ENCODE results near the gene MRPS14.
A peak's percentile ranks its signal among the peaks of the same experiment; 100 is the strongest.

Gene MRPS14

DNA sequence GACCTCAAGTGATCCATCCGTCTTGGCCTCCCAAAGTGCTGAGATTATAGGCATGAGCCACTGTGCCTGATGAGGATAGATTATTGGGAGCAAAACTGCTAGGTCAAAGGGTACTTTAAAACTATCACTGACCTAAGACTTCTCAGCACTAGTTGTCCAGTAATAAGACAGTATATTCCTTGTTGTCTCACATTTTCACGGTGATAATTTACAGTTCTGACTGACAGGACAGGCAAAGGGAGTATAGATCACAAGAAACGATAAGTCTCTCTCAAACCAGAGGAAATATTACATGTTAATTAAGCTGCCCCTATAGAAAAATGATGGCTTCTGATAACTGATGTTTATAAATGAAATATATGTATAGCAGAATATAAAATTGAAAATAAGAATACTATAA is 3.7 kb downstream of the MRPS14 start:
- no peak for DNase-seq

DNA sequence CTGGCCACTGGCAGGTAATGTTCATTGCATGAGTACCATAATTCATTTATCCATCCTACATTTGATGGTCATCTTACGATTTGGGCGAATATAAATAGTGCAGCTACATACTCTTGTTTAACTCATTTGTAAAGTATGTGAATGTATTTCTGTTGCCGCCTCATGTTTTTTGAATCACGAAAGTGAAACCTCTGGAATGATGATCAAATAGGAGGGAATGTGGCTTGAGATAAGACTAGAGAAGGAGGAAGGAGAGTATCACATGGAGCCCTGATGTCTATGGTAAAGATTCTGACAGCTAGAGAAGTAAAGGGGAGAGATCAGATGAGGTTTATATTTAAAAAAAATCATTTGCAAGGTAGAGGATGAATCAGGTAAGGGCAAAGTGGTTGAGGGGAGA is 8.0 kb downstream of the MRPS14 start:
- no peak for DNase-seq

DNA sequence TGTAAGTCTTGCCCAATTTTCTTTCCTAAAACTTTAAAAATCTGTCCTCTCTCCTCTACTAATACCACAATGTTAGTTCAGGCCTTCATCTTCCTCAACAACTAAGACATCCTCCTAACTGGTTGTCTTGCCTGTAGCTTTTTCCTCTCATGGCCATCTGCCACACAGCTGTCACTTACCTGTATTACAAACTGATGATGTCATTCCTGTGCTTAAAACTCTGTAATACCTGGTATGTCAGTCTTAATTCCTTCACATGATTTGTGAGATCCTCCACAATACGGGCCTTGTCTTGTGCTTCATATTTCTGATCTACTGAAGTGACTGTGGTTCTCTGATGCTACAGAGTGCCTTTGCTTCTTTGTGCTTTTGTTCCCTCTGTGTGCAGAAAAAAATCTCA is 9.8 kb downstream of the MRPS14 start:
- peak; percentile 52 for DNase-seq

DNA sequence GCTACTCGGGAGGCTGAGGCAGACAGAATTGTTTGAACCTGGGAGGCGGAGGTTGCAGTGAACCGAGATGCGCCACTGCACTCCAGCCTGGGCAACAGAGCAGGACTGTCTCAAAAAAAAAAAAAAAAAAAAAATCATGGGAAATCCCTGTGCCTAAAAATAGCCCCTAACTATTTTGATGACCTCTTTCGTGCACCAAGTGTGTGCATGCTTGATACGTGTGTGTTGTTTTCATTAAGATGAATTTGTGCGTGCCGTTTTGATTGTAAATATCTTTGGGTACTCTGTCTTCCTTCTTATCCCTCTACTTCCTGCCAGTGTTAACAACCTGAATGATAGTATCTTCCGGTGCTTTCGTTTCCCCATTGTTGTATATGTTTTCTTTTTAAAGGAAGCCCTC is 13.7 kb downstream of the MRPS14 start:
- no peak for DNase-seq

DNA sequence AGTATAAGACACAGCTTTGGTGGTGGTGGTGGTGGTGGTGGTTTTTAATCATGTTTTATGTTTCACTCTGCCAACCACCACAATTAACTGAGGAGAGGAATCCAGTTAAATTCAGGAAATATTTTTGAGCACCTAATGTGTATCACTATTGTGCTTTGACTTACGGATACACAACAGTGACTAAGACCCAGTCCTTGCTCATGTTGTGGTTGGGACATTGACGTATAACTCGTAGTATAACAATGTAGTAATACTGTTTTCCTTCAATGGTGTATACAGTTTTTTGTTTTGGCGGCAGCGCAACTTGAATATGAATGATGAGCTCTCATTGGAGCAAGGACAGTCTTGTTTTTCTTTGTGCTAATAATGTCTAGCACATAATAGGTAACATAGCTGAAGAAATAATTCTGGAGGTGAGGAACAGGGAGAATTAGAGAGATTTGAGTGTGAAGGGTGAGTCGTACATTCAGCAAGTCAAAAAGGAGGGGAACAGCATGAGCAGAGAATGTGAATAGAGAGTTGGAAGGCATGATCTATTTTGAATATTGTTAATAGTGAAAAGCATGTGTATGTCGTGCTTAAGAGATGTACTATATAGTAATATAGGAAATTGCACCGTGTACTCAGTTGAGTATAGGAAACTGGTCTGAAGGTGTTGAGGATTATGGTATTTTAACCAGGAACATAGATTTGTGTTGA is 18.0 kb downstream of the MRPS14 start:
- DNase-seq, result no peak

DNA sequence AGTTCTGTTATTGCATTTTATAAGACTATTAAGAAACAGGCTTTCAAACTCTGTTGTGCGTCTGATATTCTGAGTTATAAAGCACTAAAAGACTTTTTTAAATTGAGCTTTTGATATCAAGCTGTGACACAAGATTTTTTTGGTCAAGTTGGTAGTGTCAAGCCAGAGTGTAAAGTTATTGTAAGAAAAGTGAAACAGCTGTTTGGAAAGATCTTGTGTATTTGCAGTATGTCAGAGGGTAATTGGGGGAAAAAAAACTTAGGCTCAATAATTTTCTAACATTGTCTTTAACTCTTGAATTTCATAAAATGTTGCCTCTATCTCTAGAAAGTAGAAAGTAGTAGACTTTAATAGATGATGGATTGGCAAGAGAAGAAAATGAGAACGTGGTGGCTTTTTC is 19.7 kb downstream of the MRPS14 start:
- DNase-seq, result no peak

DNA sequence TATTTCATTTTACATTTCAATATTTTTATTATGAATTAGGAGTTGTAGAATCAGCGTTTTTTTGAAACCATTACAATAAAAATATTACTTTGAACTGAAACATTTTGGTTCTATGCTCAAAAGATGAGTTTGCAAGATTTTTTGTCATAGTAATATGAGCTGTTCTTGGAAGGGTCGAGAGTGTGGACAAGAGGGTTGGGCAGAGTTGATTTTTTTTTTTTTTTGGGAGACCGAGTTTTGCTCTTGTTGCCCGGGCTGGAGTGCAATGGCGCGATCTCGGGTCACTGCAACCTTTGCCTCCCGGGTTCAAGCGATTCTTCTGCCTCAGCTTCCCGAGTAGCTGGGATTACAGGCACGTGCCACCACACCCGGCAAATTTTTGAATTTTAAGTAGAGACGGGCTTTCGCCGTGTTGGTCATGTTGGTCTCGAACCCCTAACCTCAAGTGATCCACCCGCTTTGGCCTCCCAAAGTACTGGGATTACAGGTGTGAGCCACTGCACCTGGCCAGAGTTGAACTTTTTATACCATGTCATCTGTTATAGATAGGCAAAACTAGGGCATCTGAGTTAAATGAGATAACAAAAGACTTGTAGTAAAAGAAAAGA is 20.2 kb downstream of the MRPS14 start:
- no peak for DNase-seq

DNA sequence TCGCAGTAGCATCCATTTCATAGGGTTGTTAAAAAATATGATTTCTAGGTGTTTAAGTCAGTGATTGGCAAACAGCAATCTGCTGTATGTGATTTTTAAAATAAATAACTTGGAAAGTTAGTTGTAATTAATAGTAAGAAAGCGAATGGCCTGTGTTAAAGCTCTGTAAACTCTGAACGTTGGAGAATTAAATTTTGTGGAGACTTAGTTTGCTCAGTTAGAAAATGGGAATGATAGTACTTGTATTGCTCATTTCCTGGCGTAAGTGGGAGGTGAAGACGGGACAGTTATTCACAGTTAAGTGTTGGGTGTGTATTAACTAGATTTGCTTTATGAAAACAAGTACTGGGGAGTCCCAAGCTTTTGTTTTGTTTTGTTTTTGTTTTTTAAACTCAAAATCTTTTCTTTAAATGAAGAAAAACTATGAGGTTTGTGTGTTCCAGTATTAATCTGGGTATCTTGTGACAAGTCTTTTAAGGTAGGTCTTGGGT is 22.5 kb downstream of the MRPS14 start:
- DNase-seq, result no peak

DNA sequence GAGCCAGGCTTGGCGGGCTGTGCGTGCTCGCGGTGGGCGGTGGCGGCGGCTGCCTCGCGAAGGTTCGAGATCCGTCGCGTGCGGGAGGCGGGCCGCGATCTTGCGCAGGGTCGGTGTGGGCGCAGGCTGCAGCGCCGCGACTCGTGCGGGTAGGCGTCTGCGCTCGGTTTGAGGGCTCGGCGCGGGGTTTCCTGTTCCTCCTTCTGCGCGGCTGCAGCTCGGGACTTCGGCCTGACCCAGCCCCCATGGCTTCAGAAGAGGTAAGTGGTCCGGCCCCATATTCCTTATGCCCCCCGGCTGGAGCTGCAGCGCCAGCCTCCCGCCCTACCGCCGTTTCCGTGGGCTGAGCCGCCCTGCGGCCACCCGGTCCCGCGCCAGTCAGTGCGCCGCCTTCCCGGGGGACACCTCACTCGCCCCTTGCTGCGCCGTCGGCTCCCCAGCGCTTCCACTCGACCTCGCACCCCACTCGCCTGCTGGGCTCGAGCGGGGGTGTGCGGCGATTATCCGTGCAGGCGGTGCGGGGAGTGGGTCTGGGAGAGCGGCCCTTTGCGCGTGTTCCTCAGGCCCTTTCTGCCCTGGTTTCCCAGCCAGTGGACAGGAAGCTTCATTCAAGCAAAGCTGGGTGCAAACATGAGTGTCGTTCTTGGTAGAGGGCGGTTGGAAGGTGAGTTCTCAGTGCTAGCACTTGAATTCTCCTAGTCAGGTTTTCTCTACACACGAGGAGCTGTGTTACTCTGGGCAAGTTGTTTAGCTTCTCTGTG is 23.1 kb downstream of the MRPS14 start, which contains the start of gene CACYBP:
Gene CACYBP, plus strand, starts transcription at position 12 of the 761 bp plus-strand sequence. Its CDS starts 234 bp downstream, at position 246.
- DNase-seq, result peak; percentile 74

DNA sequence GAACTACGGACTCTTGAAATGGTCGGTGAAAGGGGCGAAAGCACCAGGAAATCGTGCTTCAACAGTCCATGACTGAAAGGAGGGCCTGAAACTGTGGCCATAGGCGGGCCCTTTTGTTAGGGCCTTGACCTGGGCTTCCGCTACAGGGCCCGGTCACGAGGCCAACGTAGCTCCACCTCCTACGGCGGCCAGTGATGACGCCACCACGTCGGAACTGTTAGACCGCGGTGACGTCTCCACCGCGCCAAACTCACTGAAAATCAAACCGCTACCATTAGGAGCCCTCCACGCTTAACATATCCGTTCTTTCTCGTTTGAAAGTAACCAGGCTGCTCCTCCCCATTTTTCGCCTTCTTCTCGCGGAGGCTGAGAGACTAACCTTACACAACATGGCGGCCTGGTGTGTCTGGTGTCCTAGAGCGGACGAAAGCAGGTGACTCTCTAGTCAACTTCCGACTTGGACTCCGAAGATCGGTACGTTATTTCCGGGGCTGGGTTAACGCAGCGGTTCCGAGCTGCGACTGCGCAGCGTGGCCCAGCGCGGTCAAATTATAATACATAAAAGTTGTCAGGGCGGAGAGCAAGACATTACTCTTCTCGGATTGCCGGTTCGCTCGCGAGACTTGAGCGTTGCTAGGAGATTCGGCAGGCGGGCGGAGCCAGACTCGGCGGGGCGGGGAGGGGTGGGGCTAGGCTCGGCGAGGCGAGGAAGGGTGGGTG is 23.8 kb downstream of the MRPS14 start:
- peak; percentile 100 for DNase-seq

DNA sequence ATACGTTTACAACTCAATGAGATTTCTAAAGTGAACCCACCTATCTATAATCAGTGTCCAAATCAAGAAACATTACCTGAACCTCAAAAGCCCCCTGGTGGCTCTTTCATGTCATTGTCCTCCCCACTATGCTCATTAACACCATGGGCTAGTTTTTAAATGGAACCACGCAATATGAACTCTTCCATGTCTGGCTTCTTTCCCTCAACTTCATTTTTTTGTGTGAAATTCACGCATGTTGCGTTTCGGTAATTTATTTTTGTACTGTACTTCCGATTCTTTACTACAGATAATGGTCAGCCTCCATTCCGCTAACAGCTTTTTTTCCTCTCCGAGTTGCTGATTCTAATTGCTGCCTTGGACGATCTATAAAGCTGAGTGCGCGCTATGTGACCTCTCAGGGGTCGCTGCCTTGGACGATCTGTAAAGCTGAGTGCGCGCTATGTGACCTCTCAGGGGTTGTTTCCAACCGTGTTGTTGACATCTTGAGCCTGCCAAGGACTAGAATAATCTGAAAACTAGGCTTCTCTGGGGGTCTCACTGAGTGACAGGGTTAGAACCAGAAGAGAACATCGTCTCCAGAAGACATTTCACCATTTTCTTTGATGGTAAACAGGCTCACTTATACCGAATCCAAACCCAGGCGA is 24.5 kb downstream of the MRPS14 start:
- peak; percentile 91 for DNase-seq

DNA sequence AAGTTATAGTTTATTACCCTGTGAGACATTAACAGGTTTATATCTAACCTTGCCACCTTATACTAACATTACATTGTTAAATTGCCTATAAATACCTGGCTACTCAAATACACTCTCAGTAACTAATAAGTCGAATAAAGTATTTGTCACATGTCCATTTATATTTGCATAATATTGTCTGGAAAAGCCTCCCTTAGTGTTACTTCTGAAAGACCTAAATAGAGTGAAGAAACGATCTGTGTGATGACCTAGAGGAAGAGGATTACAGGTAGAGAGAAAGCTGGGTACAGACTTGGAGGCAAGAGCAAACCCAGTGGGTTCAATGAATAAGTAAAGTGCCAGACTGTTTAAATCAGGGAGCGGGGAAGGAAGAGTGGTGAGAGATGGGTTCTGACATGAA is 26.2 kb downstream of the MRPS14 start:
- no peak for DNase-seq

DNA sequence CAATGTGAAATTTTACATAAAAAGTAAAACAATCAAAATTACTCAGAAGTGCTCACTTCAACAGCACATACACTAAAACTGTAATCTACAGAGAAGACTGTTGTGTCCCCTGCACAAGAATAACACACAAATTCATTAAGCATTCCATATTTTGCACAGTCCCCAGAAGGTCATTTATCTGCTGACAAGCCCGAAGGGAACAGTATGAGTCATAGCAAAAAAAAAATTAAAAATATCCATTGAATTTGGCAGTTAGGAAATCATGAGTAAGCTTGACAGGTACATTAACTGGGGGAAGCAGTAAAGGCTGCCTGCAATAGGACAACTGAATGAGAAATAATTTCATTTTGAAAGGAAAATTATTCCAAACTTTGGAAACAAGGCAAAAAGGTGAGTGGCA is 26.7 kb downstream of the MRPS14 start:
- DNase-seq, result no peak

DNA sequence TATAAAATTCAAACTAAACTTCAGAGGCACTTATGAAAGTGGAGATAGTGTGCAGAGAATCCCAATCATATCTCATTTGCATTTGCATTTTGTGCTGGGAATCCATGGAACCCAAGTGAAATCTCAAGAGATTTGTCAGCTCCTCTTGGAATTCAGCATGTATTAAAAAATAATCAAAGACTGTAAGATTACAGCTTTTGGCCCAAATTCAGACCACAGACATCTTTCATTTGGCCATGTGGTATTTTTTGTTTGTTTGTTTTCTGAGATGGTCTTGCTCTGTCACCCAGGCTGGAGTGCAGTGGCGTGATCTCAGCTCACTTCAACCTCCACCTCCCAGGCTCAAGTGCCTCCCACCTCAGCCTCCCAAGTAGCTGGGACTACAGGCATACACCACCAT is 27.3 kb downstream of the MRPS14 start:
- DNase-seq, result no peak

DNA sequence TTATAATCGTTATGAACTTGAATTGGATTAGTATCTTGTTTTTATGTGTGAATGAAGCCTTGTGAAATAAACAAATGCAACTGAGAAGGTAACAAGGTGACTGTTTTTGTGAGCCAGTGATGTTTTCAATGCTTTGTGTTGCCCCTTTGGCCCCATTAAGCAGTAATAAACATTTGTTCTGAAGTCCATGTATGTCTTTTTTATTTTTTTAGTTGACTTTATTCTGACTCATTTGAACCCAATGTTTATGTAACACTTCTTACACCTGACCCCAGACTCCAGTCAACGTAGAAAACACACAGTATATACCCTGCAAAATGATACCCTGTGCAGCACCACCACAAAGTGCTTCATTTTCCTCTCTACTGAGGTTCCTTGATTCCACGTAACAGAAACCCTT is 28.1 kb downstream of the MRPS14 start:
- no peak for DNase-seq

DNA sequence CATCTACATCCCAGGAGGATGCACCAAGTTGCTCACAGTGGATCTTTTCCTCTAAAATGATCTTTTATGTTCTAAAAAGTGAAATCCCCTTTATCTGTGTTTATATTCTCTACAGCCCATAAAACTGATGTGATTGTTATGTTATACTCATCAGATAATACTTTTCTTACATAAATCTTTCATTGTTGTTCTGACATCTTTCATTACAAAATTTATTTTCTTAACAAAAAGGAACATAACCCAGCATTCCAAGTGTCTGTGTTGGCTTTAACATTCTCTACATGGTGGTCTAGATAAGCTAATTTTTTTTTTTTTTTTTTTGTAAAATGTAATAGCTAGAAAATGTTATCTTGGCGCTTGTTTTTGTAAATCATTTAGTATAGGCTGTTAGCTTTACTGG is 31.8 kb downstream of the MRPS14 start:
- no peak for DNase-seq

DNA sequence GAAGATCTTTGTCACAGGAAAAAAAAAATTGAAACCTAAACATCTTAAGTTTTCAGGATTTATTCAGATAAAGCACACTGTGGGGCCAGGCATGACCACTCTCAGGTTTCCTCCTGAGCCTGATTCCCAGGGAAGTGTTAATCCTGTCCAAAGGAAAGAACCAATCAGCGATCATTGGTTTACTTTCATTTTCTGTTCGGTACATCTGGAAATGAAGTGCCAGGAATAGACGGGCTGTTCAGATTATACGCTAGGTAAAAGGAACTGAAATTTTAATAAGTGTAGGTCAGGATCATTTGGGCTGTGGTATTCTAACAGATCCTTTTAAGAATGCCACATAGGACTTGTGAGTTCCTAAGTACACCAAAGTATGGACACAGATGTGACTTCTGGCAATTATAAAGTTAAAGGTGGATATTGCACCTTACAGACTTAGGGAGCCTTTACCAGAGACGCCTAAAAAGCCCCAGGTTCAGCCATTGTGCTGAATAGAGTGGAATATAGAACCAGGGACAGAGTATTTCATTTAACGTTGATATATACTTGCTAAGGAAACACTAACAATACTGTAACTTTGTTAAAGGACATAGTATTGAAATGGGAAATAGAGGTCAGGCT is 32.7 kb downstream of the MRPS14 start:
- DNase-seq, result peak; percentile 33

DNA sequence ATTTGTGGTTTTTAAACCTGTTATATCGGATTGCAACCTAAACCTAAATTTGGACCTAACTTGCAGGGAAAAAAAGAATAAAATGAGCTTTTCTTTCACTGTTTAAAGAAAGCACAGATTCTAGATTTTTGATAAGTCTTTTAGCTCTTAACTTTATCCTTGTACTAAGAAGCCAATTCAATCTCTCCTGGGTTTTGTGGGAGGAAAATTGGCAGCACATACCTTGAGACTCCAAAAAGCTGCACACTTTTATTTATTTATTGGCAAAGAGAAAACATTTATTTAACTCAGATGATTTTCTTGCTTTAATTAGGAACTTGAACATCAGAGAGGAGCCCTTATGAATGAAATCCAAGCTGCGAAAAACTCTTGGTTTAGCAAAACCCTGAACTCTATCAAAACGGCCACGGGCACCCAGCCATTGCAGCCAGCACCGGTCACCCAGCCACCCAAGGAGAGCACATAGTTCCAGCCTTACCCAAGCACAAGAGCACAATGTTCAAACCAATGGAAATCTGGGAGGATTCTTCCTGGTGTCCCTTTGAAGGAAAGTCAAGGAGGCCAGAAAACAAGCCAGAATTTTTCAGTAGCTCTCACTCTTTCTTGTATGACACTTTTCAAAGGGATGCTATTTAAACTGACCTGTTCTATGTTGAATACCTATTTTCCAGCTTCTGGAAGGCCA is 33.5 kb downstream of the MRPS14 start:
- no peak for DNase-seq

DNA sequence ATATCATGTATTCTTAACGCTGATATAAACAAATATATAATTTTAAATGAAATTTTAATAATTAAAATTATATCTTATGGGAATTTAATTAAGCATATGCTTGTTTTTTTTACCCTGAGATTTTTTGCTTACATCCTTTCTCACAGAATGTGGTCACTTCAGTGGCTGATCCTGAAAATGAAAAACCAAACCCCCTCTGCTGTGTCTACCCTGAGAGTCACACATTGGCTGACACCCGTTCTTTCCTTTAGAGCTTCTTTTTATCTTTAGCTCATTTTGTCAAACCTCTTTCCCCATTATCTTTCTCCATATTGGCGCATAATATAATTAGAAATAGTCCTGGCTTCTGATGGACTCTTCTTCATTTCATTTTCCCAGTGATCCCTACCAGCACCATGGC is 34.2 kb downstream of the MRPS14 start:
- no peak for DNase-seq

DNA sequence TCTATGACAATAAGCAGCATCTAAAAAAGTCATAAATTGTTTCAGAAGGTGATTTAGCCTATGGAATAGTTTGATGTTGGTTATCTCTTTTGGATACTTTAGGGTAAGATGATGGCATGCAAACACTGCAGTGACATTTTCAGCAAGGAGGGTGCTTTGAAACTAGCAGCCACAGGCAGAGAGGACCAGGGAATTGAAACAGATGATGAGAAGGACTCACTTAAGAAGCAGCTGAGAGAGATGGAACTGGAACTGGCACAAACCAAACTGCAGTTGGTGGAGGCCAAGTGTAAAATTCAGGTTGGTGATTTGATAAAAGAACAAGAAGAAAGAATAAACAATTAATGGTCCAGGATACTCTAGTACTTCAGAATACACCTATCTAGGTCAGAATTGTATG is 34.7 kb downstream of the MRPS14 start:
- no peak for DNase-seq

DNA sequence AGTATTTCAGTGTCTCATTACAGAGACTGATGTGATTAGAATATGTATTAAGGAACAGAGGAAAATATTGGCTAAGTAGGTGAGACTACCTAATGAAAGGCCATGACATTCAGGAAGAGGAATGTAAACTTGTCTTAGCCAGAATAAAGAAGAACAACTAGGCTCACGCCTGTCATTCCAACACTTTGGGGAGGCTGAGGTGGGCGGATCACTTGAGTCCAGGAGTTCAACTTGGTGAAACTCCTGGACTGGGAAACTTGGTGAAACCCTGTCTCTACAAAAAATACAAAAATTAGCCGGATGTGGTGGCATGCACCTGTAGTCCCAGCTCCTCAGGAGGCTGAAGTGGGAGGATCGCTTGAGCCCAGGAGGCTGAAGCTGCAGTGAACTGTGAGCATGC is 38.3 kb downstream of the MRPS14 start:
- no peak for DNase-seq

All from NCI-H82 (cell line).